ENCODE data around the gene ACTRT2.

ACTRT2 gene

DNA sequence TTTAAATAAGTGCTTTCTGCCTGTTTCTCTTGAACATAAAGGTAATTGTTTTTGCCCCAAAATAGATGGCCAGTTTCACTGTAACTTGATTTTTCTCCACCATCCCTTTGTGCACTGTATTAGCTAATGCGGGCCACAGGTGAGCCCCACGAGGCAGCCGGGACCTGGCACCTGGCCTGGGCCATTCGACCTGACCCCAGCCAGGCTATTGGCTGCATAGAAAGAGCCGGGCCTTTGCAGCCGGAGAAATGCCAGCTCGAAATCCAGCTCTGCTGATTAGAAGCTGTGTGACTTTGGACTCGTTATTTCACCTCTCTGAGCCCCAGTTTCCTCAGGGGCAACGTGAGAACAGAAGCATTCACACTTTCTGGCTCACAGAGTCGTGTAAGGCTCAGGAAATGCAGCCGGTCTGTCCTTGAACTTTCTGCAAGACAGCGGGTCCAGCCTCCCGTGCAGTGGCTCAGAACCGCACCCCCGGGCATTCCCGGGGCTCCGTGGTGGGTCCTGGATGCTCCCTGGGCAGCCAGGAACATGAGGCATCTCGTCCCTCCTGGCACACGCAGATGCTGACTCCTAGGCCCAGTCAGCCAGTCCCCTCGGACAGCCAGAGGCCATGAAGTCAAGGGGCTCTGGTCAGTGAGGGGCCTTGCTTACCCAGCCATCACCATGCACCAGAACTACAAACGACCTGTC is 37.4 kb upstream of the ACTRT2 start:
- DNase-seq (ENCODE audit: low read depth in 2 of 2, low spot score in 1 of 2): no peak

DNA sequence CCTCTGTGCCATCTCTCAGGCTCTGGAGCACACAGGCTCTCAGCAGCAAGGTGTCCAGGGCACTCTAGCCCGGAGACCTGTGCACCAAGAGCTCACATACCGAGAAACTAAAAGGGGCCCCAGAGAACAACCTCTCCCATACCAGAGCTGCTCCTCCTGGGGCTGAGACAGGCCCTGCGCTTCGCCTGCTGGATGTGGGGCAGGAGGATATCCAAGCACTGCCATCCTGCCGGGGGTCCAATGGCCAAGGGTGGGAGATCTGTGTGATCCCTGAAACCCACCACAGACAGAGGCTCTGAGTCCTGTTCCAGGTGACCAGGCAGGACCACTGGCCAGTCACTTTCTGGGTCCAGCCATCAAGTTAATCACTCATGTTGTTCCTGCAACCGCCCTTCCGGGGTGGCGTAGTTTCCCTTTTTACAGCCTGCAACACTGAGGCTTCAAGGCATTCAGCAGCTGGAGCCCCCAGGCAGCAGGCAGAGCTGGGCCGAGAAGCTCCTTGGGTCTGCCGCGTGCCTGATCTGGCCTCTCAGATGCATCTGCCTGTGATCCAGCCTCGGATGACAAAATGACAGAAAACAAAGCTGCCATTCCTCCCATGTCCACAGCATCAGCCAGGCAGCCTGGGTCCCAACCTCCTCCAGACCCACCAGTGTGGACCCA is 36.7 kb upstream of the ACTRT2 start:
- no peak for DNase-seq (ENCODE audit: low read depth in 2 of 2, low spot score in 1 of 2)

DNA sequence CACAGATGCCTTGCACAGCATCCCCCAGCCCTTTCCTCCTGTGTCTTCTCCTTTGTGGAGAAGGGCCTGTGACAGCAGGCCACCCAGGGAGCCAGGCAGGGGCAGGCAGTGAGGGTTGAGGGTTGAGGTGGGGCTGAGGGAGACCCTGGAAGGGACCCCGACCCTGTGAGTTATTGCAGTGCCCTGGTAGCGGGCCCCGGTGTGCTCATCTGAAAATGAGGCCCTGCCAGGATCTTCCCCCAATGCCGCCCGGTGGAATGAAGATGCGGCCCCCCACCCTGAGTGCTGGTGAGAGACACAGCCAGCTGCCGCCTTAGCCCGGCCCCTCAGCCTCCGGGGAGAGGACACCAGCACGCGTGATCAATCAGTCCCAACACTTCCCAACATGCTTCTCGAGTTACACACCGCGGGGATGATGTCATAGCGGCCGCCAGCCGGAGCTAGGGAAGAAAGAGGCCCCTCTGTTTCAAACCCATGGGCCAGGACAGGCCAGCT is 36.2 kb upstream of the ACTRT2 start:
- DNase-seq (ENCODE audit: low read depth in 2 of 2, low spot score in 1 of 2): no peak

DNA sequence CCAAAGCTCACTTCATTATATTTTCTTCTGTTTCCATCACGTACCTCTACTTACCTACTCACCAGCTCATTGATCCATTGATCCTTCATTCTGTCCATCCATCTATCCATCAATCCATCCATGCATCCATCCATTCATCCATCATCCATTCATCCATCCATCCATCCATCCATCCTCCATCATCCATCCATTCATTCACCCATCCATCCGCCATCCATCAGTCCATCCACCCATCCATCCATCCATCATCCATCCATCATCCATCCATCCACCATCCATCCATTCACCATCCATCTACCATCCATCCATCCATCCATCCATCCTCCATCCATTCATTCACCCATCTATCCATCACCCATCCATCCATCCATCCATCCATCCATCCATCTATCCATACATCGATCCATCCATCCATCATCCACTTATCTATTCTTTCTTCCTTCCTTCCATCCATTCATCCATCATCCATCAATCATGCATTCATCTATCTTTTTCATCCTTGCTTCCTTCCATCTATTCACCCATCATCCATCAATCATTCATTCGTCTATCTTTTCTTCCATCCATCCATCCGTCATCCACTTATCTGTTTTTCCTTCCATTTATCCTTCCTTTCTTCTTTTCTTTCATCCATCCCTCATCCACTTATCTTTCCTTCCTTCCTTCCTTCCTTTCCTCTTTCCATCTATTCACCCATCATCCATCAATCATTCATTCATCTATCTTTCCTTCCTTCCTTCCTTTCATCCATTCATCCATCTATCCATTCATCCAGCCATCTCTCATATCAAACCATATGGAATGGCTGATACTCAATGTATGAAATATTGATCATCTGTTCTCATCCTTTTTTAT is 35.3 kb upstream of the ACTRT2 start:
- no peak for DNase-seq (ENCODE audit: low read depth in 2 of 2, low spot score in 1 of 2)

DNA sequence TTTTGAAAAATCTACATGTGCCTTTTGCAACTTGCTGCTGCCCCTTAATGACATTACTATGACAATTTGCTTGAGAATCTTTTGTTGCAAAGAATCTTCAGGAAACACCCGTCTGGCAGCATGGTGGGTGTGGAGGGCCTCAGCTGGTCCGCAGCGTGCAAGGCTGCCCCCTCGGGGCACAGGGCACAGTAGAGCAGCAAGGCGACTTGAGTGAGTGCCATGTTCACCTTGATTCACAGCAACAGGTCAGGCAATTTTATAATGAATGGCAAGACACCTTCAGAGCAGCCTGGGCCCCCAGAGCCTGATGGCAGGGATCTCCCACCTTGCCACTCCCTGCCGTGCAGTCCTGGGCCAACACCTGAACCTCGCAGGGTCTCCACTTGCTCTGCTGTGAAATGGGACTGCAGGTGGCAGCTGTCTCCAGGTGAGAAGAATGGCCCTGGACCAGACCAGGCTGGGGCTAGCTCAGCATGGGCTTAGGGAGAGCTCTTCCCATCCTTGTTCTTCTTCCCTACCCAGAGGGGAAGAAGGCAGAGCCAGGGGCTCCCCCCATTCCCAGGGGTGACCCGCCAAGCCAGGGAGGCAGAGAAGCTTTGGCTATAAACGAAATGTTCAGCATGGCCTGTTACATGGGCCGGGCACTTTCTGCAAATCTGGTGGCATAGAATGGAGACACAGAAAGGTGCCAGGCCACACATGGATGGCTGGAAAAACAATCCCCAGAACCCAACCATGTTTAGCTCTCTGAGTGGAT is 34.5 kb upstream of the ACTRT2 start:
- no peak for DNase-seq (ENCODE audit: low read depth in 2 of 2, low spot score in 1 of 2)

DNA sequence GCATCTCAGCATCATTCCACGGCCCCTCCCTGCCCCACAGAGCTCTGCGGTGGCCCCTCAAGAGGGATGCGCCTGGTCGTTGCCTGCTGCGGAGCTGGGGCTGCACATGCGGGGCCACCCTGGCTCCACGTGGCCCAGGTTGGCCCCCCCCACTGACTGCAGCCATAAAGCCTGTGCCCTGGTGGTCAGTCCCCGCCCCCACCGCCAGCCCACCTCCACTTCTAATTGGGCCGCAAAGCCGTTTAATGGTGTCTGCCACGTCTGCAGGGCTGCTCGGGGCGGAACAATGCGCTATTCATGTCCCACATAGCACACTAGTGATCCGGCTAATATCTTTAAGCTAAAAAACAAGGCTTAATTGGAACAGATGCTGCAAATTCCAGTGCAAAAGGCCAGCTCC is 33.5 kb upstream of the ACTRT2 start:
- DNase-seq (ENCODE audit: low read depth in 2 of 2, low spot score in 1 of 2): no peak

DNA sequence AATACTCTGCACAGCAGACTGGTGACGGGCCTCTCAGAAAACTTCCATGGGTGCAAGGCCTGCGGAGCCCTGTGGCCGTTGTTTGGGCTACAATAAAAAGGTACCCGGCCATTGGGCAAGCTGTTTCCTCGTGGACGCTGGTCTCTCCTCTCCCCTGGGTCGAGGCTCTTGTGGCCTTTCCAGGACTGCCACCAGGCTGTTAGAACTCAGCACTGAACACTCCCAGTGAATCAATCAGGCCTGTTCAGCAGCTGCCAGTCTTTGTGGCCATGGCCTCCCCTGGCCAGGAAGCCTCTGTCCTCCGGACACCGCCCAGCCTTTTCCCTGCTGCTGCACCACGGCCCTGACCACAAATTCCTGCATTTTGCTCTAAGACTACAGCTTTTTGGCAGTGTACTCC is 33.0 kb upstream of the ACTRT2 start:
- DNase-seq (ENCODE audit: low read depth in 2 of 2, low spot score in 1 of 2): no peak

DNA sequence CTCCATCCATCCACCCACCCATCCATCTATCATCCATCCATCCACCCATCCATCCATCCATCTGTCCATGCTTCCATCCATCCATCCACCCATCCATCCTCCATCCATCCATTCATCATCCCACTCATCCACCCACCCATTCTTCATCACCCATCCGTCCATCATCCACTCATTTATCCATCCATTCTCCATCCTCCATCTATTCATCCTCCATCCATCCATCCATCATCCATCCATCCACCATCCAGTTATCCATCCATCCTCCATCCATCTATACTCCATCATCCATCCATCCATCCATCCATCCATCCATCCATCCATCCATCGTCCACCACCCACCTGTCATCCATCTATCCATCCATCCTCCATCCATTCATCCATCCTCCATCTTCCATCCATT is 32.1 kb upstream of the ACTRT2 start:
- DNase-seq (ENCODE audit: low read depth in 2 of 2, low spot score in 1 of 2): no peak

DNA sequence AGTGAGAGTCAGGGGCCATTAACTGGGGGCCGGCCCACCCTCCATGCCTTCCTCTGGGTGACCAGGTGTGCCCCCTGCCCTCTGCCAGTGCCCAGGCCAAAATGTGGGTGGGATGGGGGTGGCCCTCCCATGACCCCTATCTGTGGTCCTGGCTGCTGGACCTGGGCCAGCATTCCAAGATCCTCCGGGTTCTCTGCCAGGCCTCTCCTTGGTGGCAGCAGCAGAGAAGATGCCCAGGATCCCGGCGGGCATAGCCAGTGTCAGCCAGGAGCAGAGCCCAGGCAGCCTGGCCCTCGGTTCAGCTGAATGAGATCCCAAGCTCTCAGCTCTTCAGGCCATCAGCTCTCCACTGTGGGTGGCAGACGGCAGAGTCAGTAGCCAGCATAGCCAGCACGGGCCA is 31.3 kb upstream of the ACTRT2 start:
- no peak for DNase-seq (ENCODE audit: low read depth in 2 of 2, low spot score in 1 of 2)

DNA sequence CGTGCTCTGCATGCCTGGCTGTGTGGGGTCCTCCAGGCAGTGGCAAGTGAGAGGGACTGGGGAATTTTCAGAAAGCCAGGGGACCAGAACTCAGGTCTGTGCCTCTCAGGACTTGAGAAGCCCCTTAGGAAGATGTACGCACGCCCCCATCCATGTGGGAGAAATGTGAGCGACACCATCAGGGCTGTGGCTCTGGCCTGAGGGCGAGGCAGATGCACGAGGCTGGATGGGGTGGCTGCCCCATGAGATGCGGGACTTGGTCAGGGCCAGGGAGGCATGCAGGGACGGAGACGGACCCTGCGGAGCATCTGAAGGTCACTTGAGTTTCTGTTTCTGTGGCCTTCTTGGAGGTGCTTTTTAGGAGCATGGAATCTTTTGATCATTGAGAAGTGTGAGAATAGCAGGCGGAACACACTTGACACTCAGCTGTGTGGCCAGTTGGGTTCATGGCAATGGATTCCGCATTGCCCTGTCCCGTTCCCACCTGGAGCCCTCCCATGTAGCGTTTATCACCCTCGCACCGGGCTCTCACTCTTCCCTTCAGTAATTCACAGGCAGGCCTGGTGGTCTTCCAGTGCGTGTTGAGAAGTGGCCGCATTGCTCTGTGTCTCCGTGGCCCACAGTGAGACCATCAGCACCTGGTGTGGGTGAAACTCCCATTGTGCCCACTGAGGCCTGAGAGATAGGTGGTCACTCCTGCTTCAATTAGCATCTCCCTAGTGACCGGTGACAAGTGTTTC is 30.7 kb upstream of the ACTRT2 start:
- no peak for DNase-seq (ENCODE audit: low read depth in 2 of 2, low spot score in 1 of 2)

DNA sequence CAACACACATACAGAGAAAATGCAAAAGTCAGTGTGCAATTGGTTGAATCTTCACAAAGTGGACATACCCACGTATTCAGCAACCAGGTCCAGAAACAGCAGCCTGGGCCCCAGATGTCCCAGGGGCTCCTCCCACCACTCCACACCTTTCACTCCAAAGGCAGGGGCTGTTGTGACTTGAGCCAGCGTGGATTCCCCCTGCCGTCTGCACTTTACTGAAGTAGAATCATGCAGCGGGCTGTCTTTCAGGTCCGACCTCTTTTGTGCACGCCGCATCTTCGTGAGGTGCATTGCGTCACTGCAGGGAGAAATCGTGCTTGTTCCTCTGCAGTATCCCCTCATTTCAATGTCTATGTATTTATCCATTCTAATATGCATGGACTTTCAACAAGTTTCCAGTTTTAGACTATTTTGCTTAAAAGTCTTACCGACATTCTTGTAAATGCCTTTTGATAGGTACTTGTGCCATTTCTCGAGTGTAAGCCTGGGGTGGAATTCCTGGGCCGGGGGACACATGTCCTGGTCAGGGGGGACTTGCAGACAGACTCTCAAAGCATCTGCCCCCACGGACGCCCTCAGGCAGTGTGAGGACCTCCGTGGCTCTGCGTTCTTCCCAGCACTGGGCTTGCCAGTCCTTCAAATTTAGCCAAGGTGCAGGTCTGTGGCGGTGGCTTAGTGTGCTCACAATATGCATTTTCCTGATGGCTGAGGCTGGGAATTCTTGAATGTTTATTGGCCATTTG is 29.3 kb upstream of the ACTRT2 start:
- no peak for DNase-seq (ENCODE audit: low read depth in 2 of 2, low spot score in 1 of 2)

DNA sequence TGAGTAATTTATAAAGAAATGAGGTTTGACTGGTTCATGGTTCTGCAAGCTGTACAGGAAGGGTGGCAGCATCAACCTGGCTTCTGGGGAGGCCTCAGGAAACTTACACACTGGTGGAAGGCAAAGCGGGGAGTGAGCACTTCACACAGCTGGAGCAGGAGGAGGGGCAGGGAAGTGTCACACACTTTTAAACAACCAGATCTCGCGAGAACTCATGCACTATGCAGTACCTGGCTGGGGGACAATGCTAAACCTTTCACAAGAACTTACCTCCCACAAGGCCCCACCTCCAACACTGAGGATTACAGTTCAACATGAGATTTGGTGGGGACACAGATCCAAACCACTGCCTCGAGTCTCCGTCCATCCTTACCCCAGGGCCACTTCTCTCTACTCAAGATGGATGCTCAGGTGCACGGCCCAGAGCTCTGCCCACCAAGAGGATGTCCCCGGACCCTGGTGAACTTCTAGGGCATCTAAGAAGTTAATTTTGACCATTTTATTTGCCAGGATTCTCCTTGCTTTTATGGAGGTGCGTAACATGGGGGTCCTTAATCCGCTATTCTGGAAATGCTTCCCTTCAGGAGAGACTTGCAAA is 22.7 kb upstream of the ACTRT2 start:
- DNase-seq (ENCODE audit: low read depth in 2 of 2, low spot score in 1 of 2): no peak

DNA sequence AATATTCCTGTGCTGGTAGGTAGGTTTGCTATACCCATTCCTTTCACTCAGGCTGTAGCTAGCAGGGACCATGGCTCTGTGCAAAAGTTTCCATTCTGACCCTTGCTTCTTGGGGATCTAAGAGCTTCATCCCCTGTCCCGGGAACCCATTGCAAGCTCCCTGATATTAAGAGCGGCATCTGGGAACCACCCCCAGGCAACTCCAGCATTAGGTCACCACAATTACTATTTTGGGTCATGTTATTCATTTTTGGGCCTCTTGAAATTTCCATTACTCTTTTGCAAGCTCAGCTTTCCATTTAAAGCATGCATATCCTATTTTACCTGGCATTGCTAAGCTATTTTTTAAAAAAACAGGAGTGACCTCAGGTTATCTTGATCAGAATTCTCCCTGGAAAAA is 22.1 kb upstream of the ACTRT2 start:
- no peak for DNase-seq (ENCODE audit: low read depth in 2 of 2, low spot score in 1 of 2)

DNA sequence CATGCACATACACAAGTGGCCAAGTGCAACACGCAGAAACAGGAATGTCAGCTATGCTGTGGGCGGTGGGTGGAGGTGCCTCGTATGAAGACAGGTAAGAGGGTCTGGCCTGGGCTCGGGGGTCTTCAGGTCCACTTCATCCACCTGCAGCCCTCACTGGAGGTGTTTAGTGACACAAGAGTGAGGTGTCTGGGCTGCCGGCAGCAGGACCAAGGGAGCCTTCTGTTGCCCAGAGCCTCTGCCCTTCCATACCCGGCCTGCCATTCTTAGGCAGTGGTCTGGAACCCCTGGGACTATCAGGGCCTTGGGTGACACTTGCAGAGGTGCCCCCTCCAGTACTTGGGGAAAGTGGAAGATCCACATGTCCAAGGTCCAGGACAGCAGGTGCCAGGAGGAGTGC is 21.7 kb upstream of the ACTRT2 start:
- no peak for DNase-seq (ENCODE audit: low read depth in 2 of 2, low spot score in 1 of 2)

DNA sequence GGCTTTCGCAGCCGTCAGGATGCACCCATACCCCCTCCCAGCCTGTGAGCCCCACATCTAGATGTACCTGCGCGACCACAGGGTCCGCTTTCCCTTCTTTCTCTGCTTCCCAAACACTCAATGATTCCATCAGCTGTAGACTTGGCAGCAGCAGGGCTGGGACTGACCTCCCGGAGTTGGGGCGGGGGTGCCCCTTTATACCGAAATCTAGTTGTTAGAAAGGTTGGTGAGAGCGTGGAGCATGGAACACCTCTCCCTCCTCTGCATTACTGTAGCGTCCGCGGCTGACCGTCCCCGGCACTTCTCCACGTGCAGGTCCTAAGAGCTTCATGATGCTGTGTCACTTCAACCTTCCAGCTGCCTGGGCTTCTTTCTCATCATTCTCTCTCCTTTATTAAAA is 21.1 kb upstream of the ACTRT2 start:
- no peak for DNase-seq (ENCODE audit: low read depth in 2 of 2, low spot score in 1 of 2)

DNA sequence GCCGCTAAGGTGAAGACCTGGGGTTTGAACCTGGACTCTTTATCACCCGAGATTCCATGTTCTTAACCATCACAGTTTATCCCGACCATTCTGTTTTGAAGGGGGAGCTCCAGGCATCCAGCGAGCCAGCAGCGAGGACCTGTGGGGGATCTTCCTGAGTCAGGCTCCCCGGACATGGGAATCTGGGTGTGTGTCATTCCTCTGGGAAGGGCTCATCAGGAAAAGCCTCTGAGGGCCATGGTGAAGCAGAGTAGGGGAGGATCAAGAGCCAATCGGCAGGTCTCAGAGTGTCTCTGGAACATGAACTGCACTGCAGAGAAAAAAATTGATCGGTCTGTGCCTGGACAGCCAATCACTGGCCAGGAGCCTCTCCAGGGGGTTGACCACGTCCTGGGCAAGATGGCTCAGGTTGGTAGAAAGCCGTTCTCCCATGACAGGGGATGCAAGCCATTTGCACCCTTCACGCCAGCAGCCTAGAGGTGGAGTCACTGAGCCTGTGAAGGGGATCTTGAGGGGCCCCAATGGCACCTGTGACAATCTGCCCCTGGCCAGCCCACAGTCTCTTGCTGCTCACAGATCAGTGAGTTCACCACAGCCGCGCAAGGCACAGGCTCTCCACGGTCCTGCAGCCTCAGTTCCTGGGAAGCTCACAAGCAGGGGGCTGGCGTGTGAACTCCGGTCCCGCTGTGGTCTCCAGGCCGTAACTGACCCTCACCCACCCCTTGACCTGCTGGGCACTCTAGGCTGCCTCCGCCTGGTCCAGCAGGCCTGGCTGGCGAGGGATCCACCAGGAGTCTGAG is 20.4 kb upstream of the ACTRT2 start:
- no peak for DNase-seq (ENCODE audit: low read depth in 2 of 2, low spot score in 1 of 2)

DNA sequence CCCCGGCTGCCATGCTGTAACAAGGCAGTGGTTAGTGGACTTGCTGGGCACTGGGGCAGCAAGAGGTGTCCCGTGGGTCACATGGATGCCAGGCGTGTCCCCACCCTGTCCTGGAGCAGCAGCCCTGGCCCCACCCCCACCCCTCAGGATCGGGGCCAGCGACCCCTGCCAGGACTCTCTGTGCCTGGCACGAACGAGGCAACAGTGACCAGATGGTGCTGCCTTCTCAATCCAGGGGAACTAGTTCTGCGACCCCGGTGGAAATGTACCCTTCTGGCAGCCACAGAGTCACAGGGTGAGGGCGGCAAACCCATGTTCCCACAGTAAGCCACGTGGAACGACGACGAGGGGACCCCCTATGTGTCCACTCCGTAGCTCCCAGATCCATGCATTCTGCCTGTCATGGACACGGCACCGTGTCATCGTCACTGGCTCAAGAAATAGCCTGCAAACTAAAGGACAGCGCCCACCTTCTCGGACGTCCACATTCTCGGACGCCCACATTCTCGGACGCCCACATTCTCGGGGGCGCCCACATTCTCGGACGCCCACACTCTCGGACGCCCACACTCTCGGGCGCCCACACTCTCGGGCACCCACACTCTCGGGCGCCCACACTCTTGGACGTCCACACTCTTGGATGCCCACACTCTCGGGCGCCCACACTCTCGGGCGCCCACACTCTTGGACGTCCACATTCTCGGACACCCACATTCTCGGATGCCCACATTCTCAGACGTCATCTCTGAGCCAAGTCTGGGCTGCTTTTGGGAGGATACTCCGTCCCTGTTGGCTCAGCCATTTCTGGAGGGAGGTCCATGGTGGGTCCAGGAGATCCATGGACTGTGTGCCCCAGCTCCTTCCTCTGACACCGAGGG is 19.6 kb upstream of the ACTRT2 start:
- DNase-seq (ENCODE audit: low read depth in 2 of 2, low spot score in 1 of 2): no peak
